ENCODE results near the gene GAL. TPM values are rescaled to one million over a fixed set of nuclear protein-coding genes. Genes with fewer than 3 reads are reported as not detected.

The GAL gene
- total RNA-seq, 4 donors from 2014 or later, result 3.1 TPM; not detected in 3

DNA sequence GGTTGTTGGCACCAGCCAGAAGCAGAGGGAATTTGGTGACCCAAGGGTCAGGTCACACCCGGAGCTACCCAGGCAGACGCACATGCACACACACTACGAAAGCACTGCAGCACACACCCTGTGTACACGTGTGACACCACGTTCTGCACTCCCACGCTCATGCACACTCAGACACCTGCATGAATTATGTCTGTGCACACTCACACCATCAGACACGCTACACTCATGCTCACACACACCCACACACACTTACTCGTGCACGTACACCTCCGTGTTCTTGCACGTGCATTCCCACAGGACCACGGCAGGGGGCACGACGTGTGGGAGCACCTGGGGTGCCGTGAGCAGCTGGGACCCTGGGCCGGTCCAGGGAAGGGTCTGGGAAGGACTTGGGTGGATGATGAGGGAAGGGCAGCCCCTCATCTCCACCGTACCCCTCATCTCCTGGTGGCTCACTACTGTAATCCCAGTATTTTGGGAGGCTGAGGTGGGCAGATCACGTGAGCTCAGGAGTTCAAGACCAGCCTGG, 20.8 kb upstream of the GAL start:
- TF ChIP-seq POLR2A (IDR thresholded peaks at IDR 0.05), result no peak
- TF ChIP-seq, protein P1, sequence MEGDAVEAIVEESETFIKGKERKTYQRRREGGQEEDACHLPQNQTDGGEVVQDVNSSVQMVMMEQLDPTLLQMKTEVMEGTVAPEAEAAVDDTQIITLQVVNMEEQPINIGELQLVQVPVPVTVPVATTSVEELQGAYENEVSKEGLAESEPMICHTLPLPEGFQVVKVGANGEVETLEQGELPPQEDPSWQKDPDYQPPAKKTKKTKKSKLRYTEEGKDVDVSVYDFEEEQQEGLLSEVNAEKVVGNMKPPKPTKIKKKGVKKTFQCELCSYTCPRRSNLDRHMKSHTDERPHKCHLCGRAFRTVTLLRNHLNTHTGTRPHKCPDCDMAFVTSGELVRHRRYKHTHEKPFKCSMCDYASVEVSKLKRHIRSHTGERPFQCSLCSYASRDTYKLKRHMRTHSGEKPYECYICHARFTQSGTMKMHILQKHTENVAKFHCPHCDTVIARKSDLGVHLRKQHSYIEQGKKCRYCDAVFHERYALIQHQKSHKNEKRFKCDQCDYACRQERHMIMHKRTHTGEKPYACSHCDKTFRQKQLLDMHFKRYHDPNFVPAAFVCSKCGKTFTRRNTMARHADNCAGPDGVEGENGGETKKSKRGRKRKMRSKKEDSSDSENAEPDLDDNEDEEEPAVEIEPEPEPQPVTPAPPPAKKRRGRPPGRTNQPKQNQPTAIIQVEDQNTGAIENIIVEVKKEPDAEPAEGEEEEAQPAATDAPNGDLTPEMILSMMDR (IDR thresholded peaks at IDR 0.05), result no peak
- intact Hi-C loops (cut with DNase I), result no loop called here
- peaks cover 0 to 9% of the 10 kb centered on the region in 2 donors for H3K4me1 ChIP-seq
- H3K27ac ChIP-seq, result no peak overlapping the region
- no peaks in the 10 kb centered on the region for H3K27me3 ChIP-seq
- no peaks in the 10 kb centered on the region for H3K9me3 ChIP-seq
- H3K4me3 ChIP-seq (replicated peaks in 1 of 3), result no peak overlapping the region
- WGBS, 2 donors, result 91 to 92% methylated on average over 18 of the region's 18 CpGs
- DNase-seq, result no peak
- no peaks in the 10 kb centered on the region for H3K36me3 ChIP-seq

- Histone ChIP-seq H3K27ac (no peak overlapping the region), H3K4me1 (peaks cover 0 to 6% of the 10 kb centered on the region in 2 donors), H3K36me3 (no peaks in the 10 kb centered on the region), H3K9me3 (no peaks in the 10 kb centered on the region), H3K4me3 (replicated peaks in 1 of 3) (no peak overlapping the region), H3K27me3 (no peaks in the 10 kb centered on the region)
- intact Hi-C loops (cut with DNase I), result no loop called here
- DNase-seq, result no peak
- TF ChIP-seq, protein P1 (IDR thresholded peaks at IDR 0.05), result no peak
- no peak for TF ChIP-seq POLR2A (IDR thresholded peaks at IDR 0.05)
- 86% methylated on average over 9 of the region's 9 CpGs for WGBS, 2 donors
These were observed 20.2 kb upstream of the GAL start for GRCh38 chr11:68664141-68664540.

DNA sequence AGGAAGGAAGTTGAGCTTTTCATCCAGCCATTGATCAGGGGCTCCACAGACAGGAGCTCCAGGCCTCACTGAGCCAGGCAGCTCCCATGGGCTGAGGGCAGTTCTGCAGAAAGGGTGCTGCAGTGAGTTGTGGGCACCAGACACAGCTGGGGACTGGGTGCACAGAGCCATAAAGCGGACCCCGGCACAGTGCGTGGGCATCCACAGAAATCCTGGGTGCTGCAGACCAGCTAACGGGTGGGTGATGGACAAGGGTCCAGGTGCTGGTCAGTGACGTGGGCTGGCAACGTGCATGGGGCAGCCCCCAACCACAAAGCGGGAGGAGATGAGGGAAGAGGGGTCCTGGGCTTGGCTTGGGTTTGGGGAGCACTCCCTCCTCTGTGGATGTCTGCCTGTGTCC, 19.4 kb upstream of the GAL start:
- Histone ChIP-seq H3K27ac (no peak overlapping the region), H3K4me3 (replicated peaks in 1 of 3) (no peak overlapping the region), H3K27me3 (no peaks in the 10 kb centered on the region), H3K4me1 (no peaks in the 10 kb centered on the region), H3K9me3 (no peaks in the 10 kb centered on the region), H3K36me3 (no peaks in the 10 kb centered on the region)
- WGBS, 2 donors, result 94 to 98% methylated on average over 6 of the region's 7 CpGs
- intact Hi-C loops (cut with DNase I), result no loop called here
- TF ChIP-seq, protein P1 (IDR thresholded peaks at IDR 0.05), result no peak
- no peak for TF ChIP-seq POLR2A (IDR thresholded peaks at IDR 0.05)
- no peak for DNase-seq

DNA sequence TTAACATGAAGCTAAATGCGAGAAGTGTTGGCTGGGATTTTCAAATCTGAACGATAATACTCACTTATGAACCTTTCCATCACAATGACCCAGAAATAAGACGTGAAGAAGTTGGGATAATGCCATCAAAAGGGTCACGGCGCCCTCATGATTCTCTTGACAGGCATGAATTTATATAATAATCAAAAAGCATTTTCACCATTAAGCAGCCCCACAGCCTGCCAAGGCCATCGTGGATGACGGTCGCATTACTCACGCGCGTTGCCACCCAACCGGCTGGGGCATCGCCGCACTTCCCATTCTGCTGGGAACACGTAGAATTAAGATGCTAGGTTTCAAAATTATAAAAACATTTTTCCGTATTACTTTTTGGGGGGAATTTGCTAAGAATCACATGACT, 18.9 kb upstream of the GAL start:
- no peaks in the 10 kb centered on the region for H3K36me3 ChIP-seq
- WGBS, 2 donors, result 91 to 94% methylated on average over 16 of the region's 16 CpGs
- H3K27me3 ChIP-seq, result no peaks in the 10 kb centered on the region
- TF ChIP-seq, protein P1 (IDR thresholded peaks at IDR 0.05), result no peak
- no peak for TF ChIP-seq POLR2A (IDR thresholded peaks at IDR 0.05)
- H3K4me1 ChIP-seq, result no peaks in the 10 kb centered on the region
- no peak for DNase-seq
- no peak overlapping the region for H3K27ac ChIP-seq
- intact Hi-C loops (cut with DNase I), result no loop called here
- H3K4me3 ChIP-seq (replicated peaks in 1 of 3), result no peak overlapping the region
- H3K9me3 ChIP-seq, result no peaks in the 10 kb centered on the region

DNA sequence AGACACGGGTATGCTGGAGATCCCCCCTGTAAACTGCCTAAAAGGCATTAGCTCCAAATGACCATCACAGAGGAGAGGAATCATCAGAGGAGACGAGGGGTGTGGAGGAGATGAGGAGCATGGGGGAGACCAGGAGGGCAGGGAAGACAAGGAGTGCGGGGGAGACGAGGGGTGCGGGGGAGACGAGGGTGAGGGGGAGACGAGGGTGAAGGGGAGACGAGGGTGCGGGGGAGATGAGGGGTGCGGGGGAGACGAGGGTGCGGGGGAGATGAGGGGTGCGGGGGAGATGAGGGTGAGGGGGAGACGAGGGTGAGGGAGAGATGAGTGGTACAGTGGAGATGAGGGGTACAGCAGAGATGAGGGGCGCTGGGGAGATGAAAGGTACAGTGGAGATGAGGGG, 17.5 kb upstream of the GAL start:
- Histone ChIP-seq H3K27me3 (no peaks in the 10 kb centered on the region), H3K36me3 (no peaks in the 10 kb centered on the region), H3K9me3 (no peaks in the 10 kb centered on the region), H3K27ac (no peak overlapping the region), H3K4me1 (no peaks in the 10 kb centered on the region), H3K4me3 (replicated peaks in 1 of 3) (no peak overlapping the region)
- intact Hi-C loops (cut with DNase I), result no loop called here
- TF ChIP-seq POLR2A (IDR thresholded peaks at IDR 0.05), result no peak
- 72 to 73% methylated on average over 13 of the region's 15 CpGs for WGBS, 2 donors
- no peak for DNase-seq
